Cardiac muscle cell (in vitro differentiated cells and primary cell): Measurements from ENCODE around the gene ATP11A. TPM values are rescaled to one million over a fixed set of nuclear protein-coding genes. Genes with fewer than 3 reads are reported as not detected.

Experiments used
- DNase-seq, 2 donors: peaks; one replicate each; pipeline versions ENCODE4 v3.0.0 to v3.0.0-alpha.2; 2010 to 2017; ENCODE audit warnings: low read depth in 1 of 2, low spot score in 1 of 2
- H3K27ac ChIP-seq: fragments of 200-600 bp; sonication (generic); 2 replicates; pipeline ENCODE4 v1.5.1; 2016
- H3K27me3 ChIP-seq: fragments of 200-600 bp; sonication (generic); 2 replicates; pipeline ENCODE4 v1.6.0; 2016; ENCODE audit warnings: control low read depth
- H3K36me3 ChIP-seq: fragments of 200-600 bp; sonication (generic); 2 replicates; pipeline ENCODE4 v1.5.1; 2016; ENCODE audit warnings: control low read depth
- H3K4me1 ChIP-seq: fragments of 200-600 bp; sonication (generic); 2 replicates; pipeline ENCODE4 v1.8.1; 2017; ENCODE audit warnings: low read depth, mild to moderate bottlenecking, mixed run types
- H3K4me3 ChIP-seq: fragments of 200-600 bp; sonication (generic); 2 replicates; pipeline ENCODE4 v1.5.1; 2016; ENCODE audit warnings: mild to moderate bottlenecking
- H3K9me3 ChIP-seq: fragments of 200-600 bp; sonication (generic); 2 replicates; pipeline ENCODE4 v1.5.1; 2017; ENCODE audit warnings: low read depth, mild to moderate bottlenecking, control low read depth
- polyA plus RNA-seq: library from polyadenylated mRNA; unstranded; fragments of >200 nt; fragmentation: Nextera tagmentation; extraction: Ambion mirVana; gene quantifications from 2 replicates; pipeline ENCODE4 v1.2.1, GENCODE V29; 2016
- total RNA-seq: library from RNA; depleted of rRNA; stranded (reverse); fragments of >200 nt; gene quantifications from 2 replicates; pipeline ENCODE4 v1.2.3, GENCODE V29; 2016
- TF ChIP-seq, protein P1 (sequence below): IDR thresholded peaks from 2 replicates; pipeline ENCODE4 v1.5.1; 2012; ENCODE audit warnings: low read depth, mild to moderate bottlenecking, low read length

Gene ATP11A
- total and polyA plus RNA-seq, 2 experiments from 2014 or later, result 38.0 to 42.9 TPM

- Histone ChIP-seq H3K9me3 (no peaks in the 10 kb centered on the region), H3K27ac (no peak overlapping the region), H3K27me3 (no peaks in the 10 kb centered on the region), H3K4me1 (no peaks in the 10 kb centered on the region), H3K36me3 (peaks cover 13% of the 10 kb centered on the region), H3K4me3 (no peak overlapping the region)
- TF ChIP-seq, protein P1, sequence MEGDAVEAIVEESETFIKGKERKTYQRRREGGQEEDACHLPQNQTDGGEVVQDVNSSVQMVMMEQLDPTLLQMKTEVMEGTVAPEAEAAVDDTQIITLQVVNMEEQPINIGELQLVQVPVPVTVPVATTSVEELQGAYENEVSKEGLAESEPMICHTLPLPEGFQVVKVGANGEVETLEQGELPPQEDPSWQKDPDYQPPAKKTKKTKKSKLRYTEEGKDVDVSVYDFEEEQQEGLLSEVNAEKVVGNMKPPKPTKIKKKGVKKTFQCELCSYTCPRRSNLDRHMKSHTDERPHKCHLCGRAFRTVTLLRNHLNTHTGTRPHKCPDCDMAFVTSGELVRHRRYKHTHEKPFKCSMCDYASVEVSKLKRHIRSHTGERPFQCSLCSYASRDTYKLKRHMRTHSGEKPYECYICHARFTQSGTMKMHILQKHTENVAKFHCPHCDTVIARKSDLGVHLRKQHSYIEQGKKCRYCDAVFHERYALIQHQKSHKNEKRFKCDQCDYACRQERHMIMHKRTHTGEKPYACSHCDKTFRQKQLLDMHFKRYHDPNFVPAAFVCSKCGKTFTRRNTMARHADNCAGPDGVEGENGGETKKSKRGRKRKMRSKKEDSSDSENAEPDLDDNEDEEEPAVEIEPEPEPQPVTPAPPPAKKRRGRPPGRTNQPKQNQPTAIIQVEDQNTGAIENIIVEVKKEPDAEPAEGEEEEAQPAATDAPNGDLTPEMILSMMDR, result no peak
- no peak for DNase-seq
Observed at GRCh38 chr13:112809332-112810315, 119.8 kb downstream of the ATP11A start.

- no peaks in the 10 kb centered on the region for H3K9me3 ChIP-seq
- TF ChIP-seq, protein P1, result no peak
- no peaks in the 10 kb centered on the region for H3K27me3 ChIP-seq
- peaks cover 13% of the 10 kb centered on the region for H3K36me3 ChIP-seq
- DNase-seq, result no peak
- no peaks in the 10 kb centered on the region for H3K4me1 ChIP-seq
- H3K4me3 ChIP-seq, result no peak overlapping the region
- H3K27ac ChIP-seq, result no peak overlapping the region
Observed at GRCh38 chr13:112810608-112811007, 120.8 kb downstream of the ATP11A start.

DNA sequence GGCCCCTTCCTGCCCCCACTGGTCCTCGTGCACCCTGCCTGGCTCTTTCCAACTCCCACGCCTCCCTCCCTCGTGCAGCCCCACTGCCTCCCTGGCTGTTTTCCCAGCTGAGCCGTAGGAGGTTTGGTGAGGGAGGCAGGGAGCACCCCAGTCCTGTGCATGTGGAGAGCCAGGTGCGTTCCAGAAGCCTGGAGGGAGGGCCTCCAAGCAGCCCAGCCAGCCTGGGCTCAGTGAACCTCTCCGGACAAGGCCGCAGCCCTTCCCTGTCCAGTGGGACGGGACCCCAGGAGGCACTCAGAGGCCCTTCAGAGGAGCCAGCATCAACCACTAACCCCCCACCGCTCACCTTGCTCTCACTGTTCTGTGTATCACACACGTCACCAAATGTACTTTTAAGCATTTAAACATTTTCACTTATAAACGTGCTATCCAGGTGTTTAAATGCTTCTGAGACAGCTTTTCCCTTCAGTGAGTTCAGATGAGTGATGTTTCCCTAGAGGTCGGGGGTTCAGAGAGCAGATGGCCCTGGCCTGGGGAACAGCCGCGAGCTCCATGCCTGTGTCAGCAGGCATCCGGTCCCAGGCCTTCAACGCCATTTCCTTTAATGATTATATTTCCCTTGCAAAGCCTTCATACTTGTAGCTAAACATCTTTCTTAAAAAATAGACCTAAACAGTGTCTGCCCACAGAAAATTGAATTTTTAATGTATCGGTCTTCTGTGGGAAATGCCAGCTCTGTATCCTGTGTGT lies 122.6 kb downstream of the ATP11A start:
- H3K27me3 ChIP-seq, result no peaks in the 10 kb centered on the region
- peaks cover 31% of the 10 kb centered on the region for H3K36me3 ChIP-seq
- no peaks in the 10 kb centered on the region for H3K9me3 ChIP-seq
- TF ChIP-seq, protein P1, result no peak
- H3K4me1 ChIP-seq, result no peaks in the 10 kb centered on the region
- DNase-seq, result peak in 1 of 2 donors; percentile 14
- H3K4me3 ChIP-seq, result no peak overlapping the region
- no peak overlapping the region for H3K27ac ChIP-seq

DNA sequence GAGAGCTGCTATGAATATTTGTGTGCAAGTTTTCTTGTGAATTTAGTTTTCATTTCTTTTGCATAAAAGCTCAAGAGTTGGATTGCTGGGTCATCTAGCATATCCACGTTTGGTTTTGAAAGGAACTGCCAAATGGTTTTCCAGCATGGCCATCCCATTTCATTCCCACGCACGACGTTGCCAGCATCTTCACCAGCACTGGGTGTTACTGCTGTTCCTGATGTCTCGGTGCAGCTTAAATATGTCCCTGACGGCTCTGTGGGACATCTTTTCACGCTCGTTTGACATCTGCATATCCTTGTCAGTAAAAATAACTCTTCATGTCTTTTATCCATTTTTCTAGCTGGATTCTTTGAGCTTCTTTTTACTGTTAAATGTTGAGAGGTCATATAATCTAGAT lies 123.7 kb downstream of the ATP11A start:
- TF ChIP-seq, protein P1, result no peak
- H3K36me3 ChIP-seq, result peaks cover 36% of the 10 kb centered on the region
- H3K27ac ChIP-seq, result no peak overlapping the region

DNA sequence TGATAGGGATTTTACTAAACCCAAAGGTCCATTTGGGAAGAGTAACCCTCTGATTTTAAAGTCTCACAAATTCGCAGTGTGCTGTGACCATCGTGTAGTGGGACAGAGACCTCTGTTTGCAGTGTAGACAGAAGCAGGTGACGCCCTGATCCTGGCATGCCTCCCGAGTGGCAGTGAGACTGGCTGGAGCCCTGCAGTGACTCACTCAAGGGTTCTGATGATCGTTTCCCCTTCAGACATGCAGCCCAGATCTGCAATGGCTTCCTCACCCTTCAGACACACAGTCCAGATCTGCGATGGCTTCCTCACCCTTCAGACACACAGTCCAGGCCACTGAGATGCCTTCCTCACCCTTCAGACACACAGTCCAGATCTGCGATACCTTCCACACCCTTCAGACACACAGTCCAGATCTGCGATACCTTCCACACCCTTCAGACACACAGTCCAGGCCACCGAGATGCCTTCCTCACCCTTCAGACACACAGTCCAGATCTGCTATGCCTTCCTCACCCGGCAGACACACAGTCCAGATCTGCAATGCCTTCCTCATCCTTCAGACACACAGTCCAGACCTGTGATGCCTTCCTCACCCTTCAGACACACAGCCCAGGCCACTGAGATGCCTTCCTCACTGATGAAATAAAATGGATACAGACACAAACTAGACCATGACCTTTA lies 125.2 kb downstream of the ATP11A start:
- H3K4me3 ChIP-seq, result no peak overlapping the region
- no peaks in the 10 kb centered on the region for H3K4me1 ChIP-seq
- H3K27me3 ChIP-seq, result no peaks in the 10 kb centered on the region
- TF ChIP-seq, protein P1, result no peak
- peaks cover 46% of the 10 kb centered on the region for H3K36me3 ChIP-seq
- peak overlapping the region; percentile 66 for H3K27ac ChIP-seq
- peak in 1 of 2 donors; percentile 13 for DNase-seq
- H3K9me3 ChIP-seq, result no peaks in the 10 kb centered on the region

More for the DNA sequence above, 123.7 kb downstream of the ATP11A start:
- Histone ChIP-seq H3K27me3 (no peaks in the 10 kb centered on the region), H3K4me3 (no peak overlapping the region), H3K9me3 (no peaks in the 10 kb centered on the region), H3K4me1 (no peaks in the 10 kb centered on the region)
- no peak for DNase-seq
